AG08396 (cell line): ENCODE measurements around the gene DAGLA.

Source experiments
- DNase-seq: peaks from one replicate; pipeline ENCODE4 v3.0.0; 2012; ENCODE audit warnings: low spot score, mixed read lengths

Gene DAGLA

GRCh38 chr11:61747192-61747966, 67.2 kb downstream of the DAGLA start:
- peak; percentile 92 for DNase-seq

GRCh38 chr11:61747967-61748285, 67.7 kb downstream of the DAGLA start:
- DNase-seq, result no peak

- DNase-seq, result no peak
Measured at GRCh38 chr11:61749591-61750217, 69.5 kb downstream of the DAGLA start.

GRCh38 chr11:61750631-61751273, 70.6 kb downstream of the DAGLA start:
- no peak for DNase-seq

- no peak for DNase-seq
Measured at GRCh38 chr11:61751384-61751783, 71.2 kb downstream of the DAGLA start.

GRCh38 chr11:61752117-61752924, 72.1 kb downstream of the DAGLA start, which contains the start of gene MYRF:
Gene MYRF (plus strand): TSS chr11:61752636. CDS start chr11:61752745, 109 bp downstream.
- DNase-seq, result peak; percentile 90

- DNase-seq, result no peak
Measured at GRCh38 chr11:61752925-61753521, 72.8 kb downstream of the DAGLA start.

GRCh38 chr11:61753672-61754071, 73.5 kb downstream of the DAGLA start:
- DNase-seq, result no peak

GRCh38 chr11:61754534-61755482, 74.6 kb downstream of the DAGLA start:
- DNase-seq, result no peak

- DNase-seq, result no peak
Measured at GRCh38 chr11:61756147-61756451, 75.9 kb downstream of the DAGLA start.

GRCh38 chr11:61756452-61757212, 76.4 kb downstream of the DAGLA start:
- DNase-seq, result no peak

GRCh38 chr11:61757213-61757862, 77.1 kb downstream of the DAGLA start:
- DNase-seq, result no peak

GRCh38 chr11:61760946-61761345, 80.8 kb downstream of the DAGLA start:
- DNase-seq, result no peak

GRCh38 chr11:61761440-61762222, 81.4 kb downstream of the DAGLA start:
- DNase-seq, result no peak

- DNase-seq, result no peak
Measured at GRCh38 chr11:61762223-61762615, 82.0 kb downstream of the DAGLA start.

GRCh38 chr11:61762798-61763197, 82.6 kb downstream of the DAGLA start:
- DNase-seq, result no peak

- DNase-seq, result no peak
Measured at GRCh38 chr11:61763930-61764605, 83.9 kb downstream of the DAGLA start.

- DNase-seq, result no peak
Measured at GRCh38 chr11:61764606-61765260, 84.5 kb downstream of the DAGLA start.
